ENCODE measurements around the gene FAHD2A.
"Not testable (repeated sequence)": the region's sequence is repeated elsewhere in the genome, so short reads cannot be mapped to it uniquely, and the experiment has no call there.

FAHD2A gene

GRCh38 chr2:95402370-95403203 is at the start of gene FAHD2A:
TSS of gene FAHD2A (plus strand) at chr2:95402708. CDS start at chr2:95405559, 2,851 bp downstream.
- DNase-seq = peak; percentile 90

DNA sequence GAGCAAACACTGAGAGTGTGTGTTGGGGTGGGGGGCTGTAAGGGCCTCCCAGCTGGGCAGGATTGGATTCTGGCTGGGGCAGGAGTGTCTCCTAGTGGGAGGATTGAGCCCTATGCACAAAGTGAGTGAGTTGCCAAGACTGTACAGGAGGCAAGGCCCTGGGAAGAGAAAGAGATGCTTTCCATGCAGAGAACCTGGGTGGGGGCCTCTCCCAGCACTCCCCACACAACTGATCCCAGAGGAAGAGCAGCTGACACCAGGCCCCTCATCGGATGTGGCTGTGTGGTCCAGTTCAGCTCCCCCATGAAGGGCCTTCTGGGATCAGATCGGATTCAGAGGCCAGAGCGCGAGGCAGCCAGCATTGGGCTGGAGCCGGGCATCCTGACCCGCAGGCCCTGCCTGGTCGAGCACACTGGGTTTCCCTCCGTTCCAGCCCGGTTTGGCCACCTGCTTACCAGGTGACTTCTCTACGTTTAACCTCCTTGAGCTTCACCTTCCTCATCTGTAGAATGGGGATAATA is 49.4 kb upstream of the FAHD2A start:
- no peak for DNase-seq

GRCh38 chr2:95353613-95354468 is 48.7 kb upstream of the FAHD2A start:
- DNase-seq = no peak

DNA sequence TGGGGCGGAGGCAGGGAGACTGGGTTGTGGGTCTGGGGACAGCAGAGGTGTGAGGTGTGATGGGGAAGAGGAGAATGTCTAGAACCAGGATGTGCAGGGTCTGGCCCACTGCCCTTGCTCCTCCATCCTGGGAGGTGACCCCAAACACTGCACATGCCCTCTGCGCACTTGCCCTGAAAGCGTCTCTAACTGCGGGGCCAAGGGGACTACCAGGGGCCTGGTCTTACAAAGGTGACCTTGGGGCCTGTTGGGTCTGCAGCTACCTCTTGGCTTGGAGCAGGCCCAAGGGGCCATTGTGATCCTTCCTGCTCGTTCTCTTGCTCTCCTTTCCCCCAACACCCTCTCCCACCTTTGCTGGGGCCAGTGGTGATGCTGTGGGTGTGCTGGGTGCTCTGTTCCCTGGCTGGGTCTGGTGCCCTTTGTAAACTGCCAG is 48.0 kb upstream of the FAHD2A start:
- DNase-seq = no peak

DNA sequence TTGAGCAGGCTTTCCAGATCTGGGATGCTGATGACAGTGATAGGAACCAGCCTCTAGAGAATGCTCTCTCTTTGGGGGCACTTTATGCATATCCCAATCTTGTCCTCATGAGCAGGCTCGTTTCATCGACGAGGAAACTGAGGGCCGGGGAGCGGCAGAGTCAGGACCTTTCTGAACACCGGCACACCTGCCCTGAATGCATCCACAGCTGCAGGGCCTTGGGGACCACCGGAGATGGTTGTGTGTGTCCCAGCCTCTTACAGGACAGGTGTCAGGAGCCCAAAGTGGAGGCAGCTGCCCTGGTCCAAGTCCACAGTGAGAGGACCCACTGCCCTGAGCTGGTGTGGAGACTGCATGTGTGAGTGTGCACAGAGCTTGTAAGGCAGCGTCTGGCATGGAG is 47.6 kb upstream of the FAHD2A start:
- no peak for DNase-seq

DNA sequence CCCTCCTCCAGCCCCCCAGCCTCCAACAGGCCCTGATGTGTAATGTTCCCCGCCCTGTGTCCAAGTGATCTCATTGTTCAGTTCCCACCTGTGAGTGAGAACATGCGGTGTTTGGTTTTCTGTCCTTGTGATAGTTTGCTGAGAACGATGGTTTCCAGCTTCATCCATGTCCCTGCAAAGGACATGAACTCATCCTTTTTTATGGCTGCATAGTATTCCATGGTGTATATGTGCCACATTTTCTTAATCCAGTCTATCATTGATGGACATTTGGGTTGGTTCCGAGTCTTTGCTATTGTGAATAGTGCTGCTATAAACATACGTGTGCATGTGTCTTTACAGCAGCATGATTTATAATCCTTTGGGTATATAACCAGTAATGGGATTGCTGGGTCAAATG is 47.0 kb upstream of the FAHD2A start:
- not testable (repeated sequence) for DNase-seq

GRCh38 chr2:95356821-95357700 is 45.4 kb upstream of the FAHD2A start:
- no peak for DNase-seq

- no peak for DNase-seq
These were observed 44.7 kb upstream of the FAHD2A start for GRCh38 chr2:95357717-95358280.

GRCh38 chr2:95359031-95359430 is 43.5 kb upstream of the FAHD2A start:
- peak; percentile 64 for DNase-seq

DNA sequence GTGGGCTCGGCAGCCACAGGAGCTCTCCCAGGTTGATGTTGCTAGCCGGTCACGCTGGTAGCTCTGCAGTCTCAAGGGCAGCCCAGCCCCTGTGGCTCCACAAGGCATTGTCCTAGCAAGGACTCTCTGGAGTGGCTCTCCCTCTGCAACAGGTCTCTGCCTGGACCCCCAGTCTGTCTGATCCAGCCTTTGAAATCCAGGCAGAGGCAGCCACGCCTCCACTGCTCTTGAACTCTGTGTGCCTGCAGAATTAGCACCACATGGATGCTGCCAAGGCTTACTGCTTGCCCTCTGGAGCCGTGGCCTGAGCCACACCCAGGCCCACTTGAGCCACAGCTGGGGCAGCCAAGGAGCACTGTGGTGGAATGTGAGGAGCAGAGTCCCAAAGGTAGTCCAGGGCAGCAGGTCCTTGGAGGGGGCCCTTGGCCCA is 43.0 kb upstream of the FAHD2A start:
- no peak for DNase-seq

DNA sequence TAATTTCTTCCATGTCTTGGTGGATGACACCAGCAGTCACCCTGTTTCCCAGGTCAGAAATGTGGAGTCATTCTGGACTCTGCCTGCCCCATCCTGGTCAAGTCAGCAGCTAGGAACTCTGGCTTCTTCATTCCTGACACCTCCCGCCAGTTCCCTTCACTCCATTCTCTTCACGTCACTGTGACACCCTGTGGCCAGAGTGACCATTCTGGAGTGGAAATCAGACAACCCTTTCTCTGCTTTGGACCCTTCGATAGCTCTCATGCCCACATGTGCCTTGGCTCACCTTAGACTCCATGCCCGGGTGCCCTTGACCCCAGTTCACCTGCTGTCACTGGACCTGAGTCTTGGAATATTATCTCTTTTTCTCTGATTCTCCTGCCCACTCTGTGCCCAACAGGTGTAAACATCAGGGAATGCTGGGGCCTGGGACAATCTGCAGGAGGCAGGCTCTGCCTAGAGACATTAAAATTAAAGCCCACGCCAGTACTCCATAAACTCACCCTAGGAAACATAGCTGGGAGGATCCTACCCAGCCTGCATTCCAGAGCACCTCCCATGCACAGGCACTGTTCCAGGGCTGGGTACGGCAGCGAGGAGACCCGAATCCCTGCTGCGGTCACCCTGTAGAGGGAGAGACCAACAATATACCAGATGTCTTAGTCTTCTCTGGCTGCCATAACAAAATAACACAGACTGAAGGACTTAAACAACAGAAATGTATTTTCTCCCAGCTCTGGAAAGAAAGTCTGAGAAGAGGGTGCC is 41.1 kb upstream of the FAHD2A start:
- no peak for DNase-seq

GRCh38 chr2:95362486-95362885 is 40.0 kb upstream of the FAHD2A start:
- DNase-seq = no peak

GRCh38 chr2:95366514-95366913 is 36.0 kb upstream of the FAHD2A start:
- no peak for DNase-seq

DNA sequence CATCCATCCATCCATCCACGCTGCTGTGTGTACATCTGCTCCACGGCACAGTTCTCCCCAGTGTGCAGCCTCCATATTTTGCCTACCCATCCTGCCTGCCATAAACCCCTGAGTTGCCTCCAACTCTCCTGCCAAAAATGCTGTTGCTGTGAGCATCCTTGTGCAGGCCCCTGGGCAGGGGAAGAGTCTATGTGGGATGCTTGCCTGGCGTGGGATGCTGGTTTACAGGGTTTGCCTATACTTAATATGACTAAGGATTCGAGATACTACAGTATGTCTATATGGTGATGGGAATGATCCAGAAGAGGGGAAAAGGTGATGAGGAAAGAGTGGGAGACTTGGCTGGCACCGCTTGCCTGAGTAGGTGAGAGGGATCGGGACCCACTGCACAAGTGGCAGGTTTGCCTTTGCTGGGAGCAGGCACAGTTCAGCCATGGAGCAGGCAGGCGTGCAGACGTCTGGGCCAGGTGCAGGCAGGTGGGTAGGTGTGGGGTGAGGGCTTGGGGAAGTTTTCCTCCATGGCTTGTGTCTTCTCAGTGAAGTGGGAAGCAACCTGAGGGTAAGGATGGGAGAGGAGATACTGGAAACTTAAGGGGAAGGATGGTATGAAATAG is 30.2 kb upstream of the FAHD2A start:
- no peak for DNase-seq

DNA sequence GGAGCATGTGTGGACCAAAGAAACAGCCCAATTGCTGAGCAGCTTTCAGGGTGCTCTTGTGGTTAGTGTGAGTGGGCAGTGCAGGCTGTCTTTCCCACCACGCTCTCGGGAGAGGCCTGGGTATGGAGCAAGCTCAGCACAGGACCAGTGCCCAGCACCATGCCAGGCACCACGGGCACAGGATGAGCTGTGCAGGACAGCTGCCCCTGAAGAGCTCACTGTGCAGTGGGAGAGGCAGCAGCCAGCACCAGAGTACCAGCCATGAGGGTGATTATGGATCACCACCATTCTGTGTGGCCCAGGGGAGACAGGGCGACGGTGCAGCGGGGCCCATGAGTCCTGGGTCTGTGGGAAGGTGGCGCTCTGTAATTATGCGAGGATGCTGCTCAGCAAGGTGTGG is 29.7 kb upstream of the FAHD2A start:
- DNase-seq = no peak

DNA sequence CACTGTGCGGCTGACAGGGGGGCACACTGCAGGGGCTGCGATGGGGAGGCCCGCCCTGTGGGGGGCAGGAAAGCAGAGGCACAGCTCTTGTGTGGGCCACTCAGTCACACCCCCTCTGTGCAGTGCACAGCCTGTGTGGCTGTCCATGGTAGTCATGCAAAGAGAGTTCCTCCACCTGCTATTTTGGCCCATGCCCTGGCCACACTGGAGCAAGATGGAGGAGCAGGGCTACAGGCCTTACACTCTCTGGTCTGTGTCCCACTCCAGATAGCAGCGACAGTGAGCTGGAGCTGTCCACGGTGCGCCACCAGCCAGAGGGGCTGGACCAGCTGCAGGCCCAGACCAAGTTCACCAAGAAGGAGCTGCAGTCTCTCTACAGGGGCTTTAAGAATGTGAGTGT is 28.5 kb upstream of the FAHD2A start:
- no peak for DNase-seq

- no peak for DNase-seq
These were observed 28.0 kb upstream of the FAHD2A start for GRCh38 chr2:95374451-95374920.

DNA sequence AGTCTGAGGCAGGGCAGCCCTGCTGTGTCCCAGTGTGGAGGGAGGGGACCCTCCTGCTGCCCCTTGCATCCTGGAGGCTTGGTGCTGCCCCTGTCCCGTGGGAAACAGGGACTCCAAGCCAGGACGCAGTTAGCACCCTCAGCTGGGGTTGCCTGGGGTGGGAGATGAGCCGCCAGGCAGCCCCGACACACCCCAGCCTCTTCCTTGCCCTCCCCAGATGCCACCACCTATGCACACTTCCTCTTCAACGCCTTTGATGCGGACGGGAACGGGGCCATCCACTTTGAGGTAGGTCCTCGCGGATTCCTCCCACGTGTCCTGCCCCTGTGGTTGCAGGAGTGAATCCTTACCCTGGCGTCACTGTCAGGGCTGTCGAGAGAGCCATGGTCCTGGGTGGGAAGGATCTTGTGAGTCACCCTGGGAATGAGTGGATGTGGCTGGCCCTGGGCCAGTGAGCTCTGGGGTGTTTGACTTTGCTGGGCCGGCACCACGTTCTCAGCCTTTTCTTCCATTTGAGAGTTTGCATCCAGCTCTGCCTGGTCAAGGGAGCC is 27.5 kb upstream of the FAHD2A start:
- DNase-seq = no peak

DNA sequence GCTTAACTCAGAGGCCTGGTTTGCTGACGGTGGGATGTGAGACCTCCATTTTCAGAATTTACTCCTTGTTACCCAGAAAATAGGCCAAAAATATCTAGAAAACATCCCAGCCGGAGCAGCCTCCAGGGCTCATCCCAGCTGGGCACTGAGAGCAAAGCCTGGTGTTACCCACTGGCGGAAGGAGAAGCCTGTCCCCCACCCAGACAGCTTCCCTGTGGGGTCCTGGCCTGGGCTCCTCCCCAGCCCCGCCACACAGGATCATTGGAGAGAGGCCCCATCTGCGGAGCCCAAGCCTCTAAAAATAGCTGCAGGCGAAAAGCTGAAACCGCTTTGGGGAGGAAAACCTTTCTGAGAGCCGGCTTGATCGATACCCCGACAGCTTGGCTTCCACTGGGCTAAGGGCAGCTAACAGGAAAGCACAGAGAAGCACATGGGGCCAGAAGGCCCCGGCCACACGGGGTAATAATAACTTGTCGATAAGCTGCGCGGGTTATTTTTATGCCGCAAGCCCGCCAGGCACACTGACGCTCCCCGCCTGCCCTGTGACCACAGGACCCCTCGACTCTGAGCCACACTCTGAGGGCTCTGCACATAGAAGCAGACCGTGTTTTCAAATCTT is 26.9 kb upstream of the FAHD2A start:
- no peak for DNase-seq

Measured in HCEC 1CT (cell line).